ENCODE results near the gene FTO. TPM values are rescaled to one million over a fixed set of nuclear protein-coding genes. Genes with fewer than 3 reads are reported as not detected.

Gene FTO
- total and polyA plus RNA-seq, 9 donors = 45.0 to 71.1 (median 55.6) TPM

DNA sequence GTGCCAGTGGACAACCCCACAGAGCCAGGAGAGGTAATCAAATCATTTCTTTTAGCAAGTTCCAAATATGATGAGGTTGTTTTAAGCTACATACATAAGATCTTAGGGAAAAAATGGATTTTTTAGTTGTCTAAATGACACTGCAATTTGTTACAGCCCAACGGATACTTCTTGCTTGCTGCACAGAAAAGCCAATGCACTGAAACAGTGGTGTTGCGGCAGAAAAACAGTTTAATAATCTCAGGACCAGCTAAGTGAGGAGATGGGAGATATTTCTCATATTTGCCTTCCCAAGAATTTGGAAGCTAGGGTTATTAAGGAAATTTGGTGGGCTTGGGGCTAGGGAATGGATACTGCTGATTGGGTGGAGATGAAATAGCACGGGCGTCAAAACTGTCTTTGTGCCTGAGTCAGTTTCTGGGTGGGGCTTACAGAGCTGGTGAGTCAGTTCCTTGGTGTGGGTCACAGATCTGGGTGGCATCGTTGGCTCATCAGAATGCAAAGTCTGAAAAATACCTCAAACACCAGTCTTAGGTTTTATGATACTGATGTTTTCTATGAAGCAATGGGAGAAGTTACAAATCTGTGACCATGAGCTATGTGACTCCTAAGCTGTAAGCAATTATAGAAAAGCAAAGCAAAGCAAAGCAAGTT lies 327.3 kb downstream of the FTO start:
- H3K36me3 ChIP-seq (ENCODE audit: control insufficient read depth, insufficient read depth, low read length) = no peaks in the 10 kb centered on the region
- no peaks in the 10 kb centered on the region for H3K4me1 ChIP-seq (ENCODE audit: control insufficient read depth, insufficient read depth, low read length)
- peaks cover 5% of the 10 kb centered on the region for H3K9me3 ChIP-seq (replicated peaks; ENCODE audit: control insufficient read depth, low read depth, low read length)
- H3K27ac ChIP-seq (ENCODE audit: low read length) = no peak overlapping the region
- no peak overlapping the region for H3K4me3 ChIP-seq (ENCODE audit: low read length)
- 86% methylated on average over 3 of the region's 5 CpGs for WGBS (ENCODE audit: insufficient coverage)
- H3K27me3 ChIP-seq (ENCODE audit: control insufficient read depth, insufficient read depth, low read length) = no peaks in the 10 kb centered on the region
- DNase-seq = no peak

GRCh38 chr16:54033747-54034146 lies 329.8 kb downstream of the FTO start:
- DNase-seq = no peak
- Histone ChIP-seq H3K36me3 (ENCODE audit: control insufficient read depth, insufficient read depth, low read length) (no peaks in the 10 kb centered on the region), H3K9me3 (replicated peaks; ENCODE audit: control insufficient read depth, low read depth, low read length) (peaks cover 5% of the 10 kb centered on the region), H3K4me1 (ENCODE audit: control insufficient read depth, insufficient read depth, low read length) (peaks cover 2% of the 10 kb centered on the region), H3K27me3 (ENCODE audit: control insufficient read depth, insufficient read depth, low read length) (no peaks in the 10 kb centered on the region), H3K4me3 (ENCODE audit: low read length) (no peak overlapping the region), H3K27ac (ENCODE audit: low read length) (no peak overlapping the region)
- WGBS (ENCODE audit: insufficient coverage) = no CpG with 5 or more reads among the region's 6 CpGs

GRCh38 chr16:54034684-54035083 lies 330.7 kb downstream of the FTO start:
- WGBS (ENCODE audit: insufficient coverage) = no CpG with 5 or more reads among the region's 1 CpG
- H3K4me1 ChIP-seq (ENCODE audit: control insufficient read depth, insufficient read depth, low read length) = peaks cover 2% of the 10 kb centered on the region
- no peaks in the 10 kb centered on the region for H3K27me3 ChIP-seq (ENCODE audit: control insufficient read depth, insufficient read depth, low read length)
- H3K36me3 ChIP-seq (ENCODE audit: control insufficient read depth, insufficient read depth, low read length) = no peaks in the 10 kb centered on the region
- DNase-seq = no peak
- no peak overlapping the region for H3K27ac ChIP-seq (ENCODE audit: low read length)
- peaks cover 5% of the 10 kb centered on the region for H3K9me3 ChIP-seq (replicated peaks; ENCODE audit: control insufficient read depth, low read depth, low read length)
- H3K4me3 ChIP-seq (ENCODE audit: low read length) = no peak overlapping the region

DNA sequence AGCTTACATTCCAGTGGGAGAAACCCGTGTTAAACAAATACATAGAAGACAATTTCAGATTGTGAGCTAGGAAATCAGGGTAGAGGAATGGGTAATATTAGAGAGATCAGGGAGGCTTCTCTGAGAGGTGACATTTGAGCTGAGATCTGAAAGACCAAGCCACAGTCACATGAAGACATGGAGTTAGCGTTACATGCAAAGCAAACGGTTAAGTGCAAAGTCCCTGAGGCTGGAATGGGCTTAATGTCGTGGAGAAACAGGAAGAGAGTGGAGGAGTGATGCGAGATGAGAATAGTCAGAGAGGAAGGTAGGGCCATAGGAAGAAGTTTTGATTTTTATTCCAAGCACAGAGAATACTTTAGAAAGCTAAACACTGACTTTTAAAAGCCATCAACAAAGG lies 336.5 kb downstream of the FTO start:
- peaks cover 2% of the 10 kb centered on the region for H3K4me1 ChIP-seq (ENCODE audit: control insufficient read depth, insufficient read depth, low read length)
- H3K27me3 ChIP-seq (ENCODE audit: control insufficient read depth, insufficient read depth, low read length) = no peaks in the 10 kb centered on the region
- H3K36me3 ChIP-seq (ENCODE audit: control insufficient read depth, insufficient read depth, low read length) = no peaks in the 10 kb centered on the region
- H3K9me3 ChIP-seq (replicated peaks; ENCODE audit: control insufficient read depth, low read depth, low read length) = peaks cover 2% of the 10 kb centered on the region
- no peak overlapping the region for H3K27ac ChIP-seq (ENCODE audit: low read length)
- no peak overlapping the region for H3K4me3 ChIP-seq (ENCODE audit: low read length)
- 53% methylated on average over 3 of the region's 5 CpGs for WGBS (ENCODE audit: insufficient coverage)
- no peak for DNase-seq

DNA sequence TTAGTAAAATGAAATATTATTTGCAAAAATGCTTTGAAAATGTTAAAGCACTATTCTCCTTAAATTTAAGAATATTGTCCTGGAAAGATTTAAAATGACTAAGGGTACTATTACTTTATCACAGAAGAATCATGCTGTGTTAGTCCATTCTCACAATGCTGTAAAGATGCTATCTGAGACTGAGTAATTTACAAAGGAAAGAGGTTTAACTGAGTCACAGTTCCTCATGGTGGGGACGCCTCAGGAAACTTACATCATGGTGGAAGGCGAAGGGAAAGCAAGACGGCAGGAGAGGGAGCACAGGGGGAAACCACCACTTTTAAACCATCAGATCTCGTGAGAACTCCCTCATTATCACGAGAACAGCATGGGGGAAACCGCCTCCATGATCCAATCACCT lies 337.0 kb downstream of the FTO start:
- DNase-seq = no peak
- 72% methylated on average over 3 of the region's 6 CpGs for WGBS (ENCODE audit: insufficient coverage)

GRCh38 chr16:54048586-54049495 lies 344.9 kb downstream of the FTO start:
- Histone ChIP-seq H3K4me1 (ENCODE audit: control insufficient read depth, insufficient read depth, low read length) (no peaks in the 10 kb centered on the region), H3K36me3 (ENCODE audit: control insufficient read depth, insufficient read depth, low read length) (peaks cover 2% of the 10 kb centered on the region), H3K27me3 (ENCODE audit: control insufficient read depth, insufficient read depth, low read length) (no peaks in the 10 kb centered on the region), H3K9me3 (replicated peaks; ENCODE audit: control insufficient read depth, low read depth, low read length) (no peaks in the 10 kb centered on the region), H3K27ac (ENCODE audit: low read length) (no peak overlapping the region), H3K4me3 (ENCODE audit: low read length) (no peak overlapping the region)
- WGBS (ENCODE audit: insufficient coverage) = 30% methylated on average over 4 of the region's 11 CpGs
- DNase-seq = peak; percentile 30

More for the DNA sequence above, 337.0 kb downstream of the FTO start:
- peaks cover 2% of the 10 kb centered on the region for H3K4me1 ChIP-seq (ENCODE audit: control insufficient read depth, insufficient read depth, low read length)
- H3K9me3 ChIP-seq (replicated peaks; ENCODE audit: control insufficient read depth, low read depth, low read length) = peaks cover 2% of the 10 kb centered on the region
- H3K36me3 ChIP-seq (ENCODE audit: control insufficient read depth, insufficient read depth, low read length) = no peaks in the 10 kb centered on the region
- no peak overlapping the region for H3K4me3 ChIP-seq (ENCODE audit: low read length)
- H3K27me3 ChIP-seq (ENCODE audit: control insufficient read depth, insufficient read depth, low read length) = no peaks in the 10 kb centered on the region
- no peak overlapping the region for H3K27ac ChIP-seq (ENCODE audit: low read length)

DNA sequence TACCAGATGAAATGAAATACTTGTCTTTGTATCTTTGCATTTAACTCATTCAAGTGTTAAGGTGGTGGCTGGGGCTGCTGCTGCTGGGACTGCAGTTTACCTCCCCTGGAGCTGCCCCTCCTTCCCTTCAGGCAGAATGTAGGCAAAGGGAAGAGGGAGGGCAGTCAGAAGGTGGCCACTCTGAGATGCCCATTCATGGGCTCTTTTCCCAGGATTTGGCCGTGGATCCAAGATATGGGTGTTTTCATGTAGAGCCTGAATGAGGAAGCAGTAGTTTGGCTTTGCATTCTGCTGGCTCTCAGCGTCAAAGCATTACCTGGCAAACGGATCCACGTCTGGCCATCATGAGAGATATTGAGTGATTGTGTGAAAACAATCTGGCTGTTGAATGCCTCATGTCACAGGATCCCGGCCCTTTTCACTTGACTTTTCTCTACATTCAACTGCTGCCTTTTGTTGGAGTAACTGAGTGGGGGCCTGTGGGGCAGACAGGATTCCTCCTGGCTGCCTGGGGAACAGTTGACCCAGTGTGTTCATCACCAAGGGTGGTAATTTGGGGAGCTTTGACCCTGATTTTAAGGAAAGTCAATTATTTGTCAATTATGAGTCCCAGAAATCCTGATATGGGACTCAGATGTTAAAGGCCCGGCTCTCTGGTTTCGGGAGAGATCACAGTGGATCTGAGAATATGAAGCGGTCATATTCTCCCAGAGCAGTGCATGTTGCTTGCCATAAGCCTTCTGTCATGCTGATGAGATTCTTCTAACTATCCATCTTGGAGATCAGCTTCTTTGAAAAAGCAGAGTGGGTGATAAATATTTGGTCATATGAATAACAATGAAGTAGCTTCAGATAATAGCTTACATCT lies 345.9 kb downstream of the FTO start:
- WGBS (ENCODE audit: insufficient coverage) = 62% methylated on average over 6 of the region's 8 CpGs
- DNase-seq = no peak
- Histone ChIP-seq H3K27ac (ENCODE audit: low read length) (no peak overlapping the region), H3K4me3 (ENCODE audit: low read length) (no peak overlapping the region), H3K36me3 (ENCODE audit: control insufficient read depth, insufficient read depth, low read length) (peaks cover 2% of the 10 kb centered on the region), H3K9me3 (replicated peaks; ENCODE audit: control insufficient read depth, low read depth, low read length) (no peaks in the 10 kb centered on the region), H3K4me1 (ENCODE audit: control insufficient read depth, insufficient read depth, low read length) (no peaks in the 10 kb centered on the region), H3K27me3 (ENCODE audit: control insufficient read depth, insufficient read depth, low read length) (no peaks in the 10 kb centered on the region)

GRCh38 chr16:54050459-54051210 lies 346.7 kb downstream of the FTO start:
- Histone ChIP-seq H3K27me3 (ENCODE audit: control insufficient read depth, insufficient read depth, low read length) (no peaks in the 10 kb centered on the region), H3K4me1 (ENCODE audit: control insufficient read depth, insufficient read depth, low read length) (no peaks in the 10 kb centered on the region), H3K27ac (ENCODE audit: low read length) (no peak overlapping the region), H3K4me3 (ENCODE audit: low read length) (no peak overlapping the region), H3K36me3 (ENCODE audit: control insufficient read depth, insufficient read depth, low read length) (peaks cover 2% of the 10 kb centered on the region), H3K9me3 (replicated peaks; ENCODE audit: control insufficient read depth, low read depth, low read length) (no peaks in the 10 kb centered on the region)
- no CpG with 5 or more reads among the region's 7 CpGs for WGBS (ENCODE audit: insufficient coverage)
- peak; percentile 37 for DNase-seq

DNA sequence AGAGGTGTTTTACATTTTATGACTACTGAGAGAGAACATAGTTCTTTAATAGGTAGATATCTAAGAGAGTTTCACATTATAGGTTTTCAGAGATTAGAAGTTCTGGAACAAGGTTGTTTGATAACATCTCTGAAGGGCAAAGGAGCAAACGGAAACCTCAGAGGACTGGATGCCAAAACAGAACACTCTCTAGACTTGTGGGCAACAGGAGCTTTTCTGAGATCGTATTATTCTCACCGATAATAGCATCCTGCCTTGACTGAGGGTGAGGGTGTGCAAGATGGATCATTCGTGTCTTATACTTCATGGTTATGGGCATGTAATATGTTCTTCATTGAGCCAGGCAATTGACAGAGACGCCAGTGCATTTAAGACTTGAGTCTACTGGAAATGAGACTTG lies 347.9 kb downstream of the FTO start:
- Histone ChIP-seq H3K27ac (ENCODE audit: low read length) (no peak overlapping the region), H3K9me3 (replicated peaks; ENCODE audit: control insufficient read depth, low read depth, low read length) (no peaks in the 10 kb centered on the region), H3K27me3 (ENCODE audit: control insufficient read depth, insufficient read depth, low read length) (no peaks in the 10 kb centered on the region), H3K36me3 (ENCODE audit: control insufficient read depth, insufficient read depth, low read length) (peaks cover 7% of the 10 kb centered on the region), H3K4me3 (ENCODE audit: low read length) (no peak overlapping the region), H3K4me1 (ENCODE audit: control insufficient read depth, insufficient read depth, low read length) (no peaks in the 10 kb centered on the region)
- no peak for DNase-seq
- 92% methylated on average over 2 of the region's 5 CpGs for WGBS (ENCODE audit: insufficient coverage)

Data from muscle of leg (tissue), 11 donors.